HTERT RPE-1 (cell line): ENCODE results near the gene DNAH11.
"Not testable (repeated sequence)": the region's sequence is repeated elsewhere in the genome, so short reads cannot be mapped to it uniquely, and the experiment has no call there.

Experiments
- in situ Hi-C: fragments of 300-500 bp; cut with MboI; formaldehyde crosslinking; loops from 4 replicates; pipeline ENCODE4 v1.14.3; 2020; ENCODE audit warnings: low sequenced_read_pairs

The DNAH11 gene

GRCh38 chr7:21704359-21704758 is 161.5 kb downstream of the DNAH11 start:
- in situ Hi-C loops: no loop called here

- in situ Hi-C loops: no loop called here
Observed at GRCh38 chr7:21706131-21706530, 163.3 kb downstream of the DNAH11 start.

- in situ Hi-C loops: no loop called here
Observed at GRCh38 chr7:21707566-21707965, 164.7 kb downstream of the DNAH11 start.

GRCh38 chr7:21708096-21708495 is 165.3 kb downstream of the DNAH11 start:
- in situ Hi-C loops: no loop called here

GRCh38 chr7:21717323-21717722 is 174.5 kb downstream of the DNAH11 start:
- in situ Hi-C loops: no loop called here

GRCh38 chr7:21718391-21718790 is 175.6 kb downstream of the DNAH11 start:
- in situ Hi-C loops: no loop called here

- in situ Hi-C loops: no loop called here
Observed at GRCh38 chr7:21719846-21720245, 177.0 kb downstream of the DNAH11 start.

GRCh38 chr7:21722371-21722770 is 179.5 kb downstream of the DNAH11 start:
- in situ Hi-C loops: no loop called here

- in situ Hi-C loops: no loop called here
Observed at GRCh38 chr7:21724562-21724961, 181.7 kb downstream of the DNAH11 start.

- in situ Hi-C loops: no loop called here
Observed at GRCh38 chr7:21730399-21730798, 187.6 kb downstream of the DNAH11 start.

GRCh38 chr7:21731977-21732376 is 189.1 kb downstream of the DNAH11 start:
- in situ Hi-C loops: no loop called here

GRCh38 chr7:21732956-21733355 is 190.1 kb downstream of the DNAH11 start:
- in situ Hi-C loops: not testable (repeated sequence)

- in situ Hi-C loops: no loop called here
Observed at GRCh38 chr7:21733837-21734236, 191.0 kb downstream of the DNAH11 start.

GRCh38 chr7:21743493-21743892 is 200.7 kb downstream of the DNAH11 start:
- in situ Hi-C loops: no loop called here

- in situ Hi-C loops: no loop called here
Observed at GRCh38 chr7:21746949-21747348, 204.1 kb downstream of the DNAH11 start.

- in situ Hi-C loops: no loop called here
Observed at GRCh38 chr7:21747806-21748205, 205.0 kb downstream of the DNAH11 start.

- in situ Hi-C loops: no loop called here
Observed at GRCh38 chr7:21749378-21749777, 206.5 kb downstream of the DNAH11 start.

GRCh38 chr7:21753071-21753470 is 210.2 kb downstream of the DNAH11 start:
- in situ Hi-C loops: no loop called here

GRCh38 chr7:21754963-21755362 is 212.1 kb downstream of the DNAH11 start:
- in situ Hi-C loops: no loop called here

GRCh38 chr7:21757537-21758282 is 214.9 kb downstream of the DNAH11 start:
- in situ Hi-C loops: no loop called here

GRCh38 chr7:21758286-21758685 is 215.4 kb downstream of the DNAH11 start:
- in situ Hi-C loops: no loop called here

GRCh38 chr7:21762469-21762868 is 219.6 kb downstream of the DNAH11 start:
- in situ Hi-C loops: no loop called here

GRCh38 chr7:21763818-21764217 is 221.0 kb downstream of the DNAH11 start:
- in situ Hi-C loops: no loop called here
